Measurements from ENCODE around the gene TOX2.

Gene TOX2

DNA sequence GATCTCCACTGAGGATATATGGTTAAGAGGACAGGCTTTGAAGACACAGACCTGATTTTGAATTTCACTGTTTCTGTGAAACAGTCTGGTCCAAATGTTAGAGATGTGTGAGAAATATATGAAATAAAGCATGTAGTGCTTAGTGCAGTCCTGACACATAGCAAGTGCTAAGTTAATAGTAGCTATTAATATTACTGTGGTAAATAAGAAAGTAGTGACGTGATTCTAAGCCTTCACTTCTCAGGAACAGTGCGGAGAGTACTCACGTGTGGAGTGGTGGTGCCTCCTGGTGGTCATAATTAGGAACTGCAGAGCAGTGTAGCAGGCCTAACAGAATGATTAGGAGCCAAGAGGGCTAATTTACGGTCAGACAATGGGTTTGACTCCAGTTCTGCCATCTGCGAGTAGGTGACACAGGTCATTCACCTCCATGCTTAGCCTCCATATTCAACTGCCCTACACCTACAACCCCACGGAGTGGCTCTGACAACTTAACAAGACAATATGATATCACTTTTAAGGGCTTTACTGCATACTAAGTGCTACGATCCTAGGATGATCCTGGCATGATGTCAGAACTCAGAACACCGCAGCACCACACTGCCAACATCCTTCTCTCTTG lies 166.1 kb downstream of the TOX2 start:
- peak; percentile 79 for DNase-seq

- no peak for DNase-seq
Observed at GRCh38 chr20:44081476-44081875, 166.8 kb downstream of the TOX2 start.

- no peak for DNase-seq
Observed at GRCh38 chr20:44081888-44082287, 167.2 kb downstream of the TOX2 start.

GRCh38 chr20:44083220-44083933 lies 168.7 kb downstream of the TOX2 start:
- DNase-seq, result peak; percentile 49

DNA sequence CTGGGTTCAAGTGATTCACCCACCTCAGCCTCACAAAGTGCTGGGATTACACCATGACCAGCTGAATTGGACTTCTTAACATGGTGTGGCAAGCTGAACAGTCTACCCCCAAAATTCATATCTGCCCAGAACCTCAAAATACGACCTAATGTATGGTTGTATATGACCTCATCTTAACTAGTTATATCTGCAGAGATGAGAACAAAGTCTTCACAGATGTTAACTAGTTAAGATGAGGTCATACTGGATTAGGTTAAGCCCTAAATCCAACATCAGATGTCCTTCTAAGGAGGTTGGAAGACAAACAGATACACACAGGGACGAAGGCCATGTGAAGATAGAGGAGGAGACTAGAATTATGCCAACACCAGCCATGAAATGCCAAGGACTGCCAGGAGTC lies 169.8 kb downstream of the TOX2 start:
- no peak for DNase-seq

DNA sequence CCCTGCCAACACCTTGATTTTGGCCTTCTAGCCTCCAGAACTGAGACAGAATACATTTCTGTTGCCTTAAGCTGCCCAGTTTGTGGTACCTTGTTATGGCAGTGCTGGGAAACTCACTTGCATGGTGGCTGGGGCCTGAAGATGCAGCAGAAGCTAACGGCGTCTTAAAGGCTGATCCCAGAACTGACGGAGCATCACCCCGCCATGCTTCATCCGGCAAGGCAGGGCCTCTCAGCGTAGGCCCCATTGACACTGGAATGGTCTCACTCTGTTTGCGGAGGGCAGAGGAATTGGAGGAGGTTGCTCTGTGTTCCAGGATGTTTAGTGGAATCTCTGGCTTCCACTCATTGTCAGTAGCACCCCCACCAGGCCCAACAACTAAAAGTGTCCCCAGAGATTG lies 170.2 kb downstream of the TOX2 start:
- DNase-seq, result no peak

DNA sequence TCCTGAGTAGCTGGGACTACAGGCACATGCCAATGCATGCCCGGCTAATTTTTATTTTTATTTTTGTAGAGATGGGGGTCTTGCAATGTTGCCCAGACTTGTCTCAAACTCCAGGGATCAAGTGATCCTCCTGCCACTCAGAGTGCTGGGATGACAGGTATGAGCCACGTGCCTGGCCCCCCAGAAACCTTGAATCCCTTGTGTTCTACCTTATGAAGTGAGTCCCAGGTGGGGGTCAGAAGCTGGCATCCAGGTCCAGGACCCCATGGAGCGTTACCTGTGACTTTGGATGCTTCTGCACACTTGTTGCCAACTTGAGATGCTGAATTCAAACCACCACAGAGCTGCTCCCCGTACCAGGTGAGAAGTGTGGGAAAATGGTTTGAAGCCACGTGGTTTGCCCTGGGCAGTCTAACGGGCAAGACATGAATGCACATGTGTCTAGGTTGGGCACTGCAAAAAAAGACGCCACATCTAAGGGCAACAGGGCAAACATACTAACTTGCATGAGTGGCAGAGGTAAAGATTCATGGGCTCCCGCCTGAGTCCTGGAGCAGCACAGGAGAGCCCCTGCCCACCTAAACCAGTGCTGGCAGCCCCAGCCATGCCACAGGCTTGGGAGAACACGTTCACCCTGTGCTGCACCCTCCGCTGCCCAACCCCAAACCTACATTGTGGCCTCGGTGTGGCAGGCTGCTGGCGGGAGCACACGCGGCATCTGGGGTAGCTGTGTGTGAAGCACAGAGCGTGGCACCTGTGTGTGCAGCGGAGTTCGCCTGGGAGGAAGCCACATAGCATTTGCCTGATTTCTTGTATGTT lies 171.2 kb downstream of the TOX2 start:
- DNase-seq, result no peak

DNA sequence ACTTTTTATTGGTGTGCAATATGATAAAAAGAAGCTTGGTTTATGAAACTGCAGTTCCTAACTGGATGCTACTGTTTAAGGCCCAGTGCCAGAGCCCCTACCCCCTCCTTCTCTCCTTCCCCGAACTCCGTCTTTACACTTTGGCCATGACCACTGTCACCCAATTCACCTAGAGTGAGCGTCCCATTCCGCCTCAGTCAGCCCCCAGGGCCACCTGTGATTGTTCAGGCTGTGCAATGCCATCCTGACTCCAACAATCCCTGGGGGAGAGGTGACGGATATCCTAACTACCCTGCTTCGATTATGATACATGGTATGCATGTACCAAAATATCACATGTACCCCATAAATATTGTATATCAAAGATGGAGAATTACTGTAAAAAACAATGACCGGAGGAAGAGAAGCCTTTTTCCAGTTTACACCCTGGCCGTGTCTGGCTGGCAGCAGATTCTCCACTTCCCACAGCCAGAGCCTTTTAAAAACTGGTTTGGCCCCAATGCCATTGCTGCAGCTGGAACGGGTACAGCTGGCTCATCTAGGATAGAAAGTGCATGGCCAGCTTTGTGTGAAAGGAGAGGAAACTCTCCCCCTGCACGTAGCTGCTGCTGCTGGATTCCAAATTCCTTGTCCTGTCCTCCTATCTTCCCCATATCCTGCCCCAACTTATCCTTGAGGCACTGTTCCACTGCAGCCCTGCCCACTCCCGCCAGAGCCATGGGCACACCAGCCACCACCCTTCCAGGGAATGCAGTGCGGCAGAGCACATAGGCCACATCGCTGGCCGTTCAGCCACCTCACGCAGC lies 172.6 kb downstream of the TOX2 start:
- DNase-seq, result no peak

DNA sequence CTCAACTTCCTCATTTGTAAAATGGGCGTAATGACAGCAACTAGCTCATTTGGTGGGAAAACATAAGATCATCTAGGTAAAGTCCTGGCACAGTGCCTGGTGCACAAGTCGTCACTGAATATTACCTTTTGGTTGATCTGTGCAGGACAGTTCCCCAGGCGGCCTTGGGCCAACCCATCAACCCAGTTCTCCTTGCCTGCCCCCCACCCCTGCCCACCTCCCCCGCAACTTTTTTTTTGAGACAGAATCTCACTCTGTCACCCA lies 173.1 kb downstream of the TOX2 start:
- DNase-seq, result no peak

- peak; percentile 54 for DNase-seq
Observed at GRCh38 chr20:44089987-44090674, 175.5 kb downstream of the TOX2 start.

GRCh38 chr20:44091026-44091425 lies 176.4 kb downstream of the TOX2 start:
- DNase-seq, result no peak

DNA sequence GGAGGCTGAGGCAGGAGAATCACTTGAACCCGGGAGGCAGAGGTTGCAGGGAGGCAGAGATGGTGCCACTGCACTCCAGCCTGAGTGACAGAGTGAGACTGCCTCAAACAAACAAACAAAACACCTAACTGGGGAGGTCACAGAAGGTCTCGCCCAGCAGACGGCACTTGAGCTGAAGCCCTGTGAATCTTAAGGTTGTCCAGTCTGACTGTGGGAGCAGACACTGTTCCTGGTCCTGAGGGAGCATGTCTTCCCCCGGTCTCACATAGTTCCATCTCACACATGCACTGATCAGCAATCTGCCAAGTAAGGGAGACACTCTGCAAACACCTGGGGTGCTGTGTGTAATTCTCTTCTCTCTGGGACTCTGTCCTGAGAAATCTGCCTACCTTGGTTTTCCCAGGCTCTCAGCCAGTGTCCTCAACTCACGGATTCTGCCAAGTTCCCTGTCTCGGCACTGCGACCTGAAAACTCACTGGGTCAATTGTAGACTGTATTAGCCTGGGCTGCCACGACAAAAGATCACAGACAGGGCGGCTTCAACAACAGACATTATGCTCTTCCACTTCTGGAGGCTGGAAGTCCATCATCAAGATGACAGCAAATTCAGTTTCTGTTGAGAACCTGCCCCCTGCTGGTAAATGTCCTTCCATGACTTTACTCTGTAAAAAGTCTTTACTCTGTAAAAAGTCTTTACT lies 178.0 kb downstream of the TOX2 start:
- peak; percentile 48 for DNase-seq

- no peak for DNase-seq
Observed at GRCh38 chr20:44093249-44093582, 178.6 kb downstream of the TOX2 start.

- DNase-seq, result no peak
Observed at GRCh38 chr20:44095831-44096230, 181.2 kb downstream of the TOX2 start.

DNA sequence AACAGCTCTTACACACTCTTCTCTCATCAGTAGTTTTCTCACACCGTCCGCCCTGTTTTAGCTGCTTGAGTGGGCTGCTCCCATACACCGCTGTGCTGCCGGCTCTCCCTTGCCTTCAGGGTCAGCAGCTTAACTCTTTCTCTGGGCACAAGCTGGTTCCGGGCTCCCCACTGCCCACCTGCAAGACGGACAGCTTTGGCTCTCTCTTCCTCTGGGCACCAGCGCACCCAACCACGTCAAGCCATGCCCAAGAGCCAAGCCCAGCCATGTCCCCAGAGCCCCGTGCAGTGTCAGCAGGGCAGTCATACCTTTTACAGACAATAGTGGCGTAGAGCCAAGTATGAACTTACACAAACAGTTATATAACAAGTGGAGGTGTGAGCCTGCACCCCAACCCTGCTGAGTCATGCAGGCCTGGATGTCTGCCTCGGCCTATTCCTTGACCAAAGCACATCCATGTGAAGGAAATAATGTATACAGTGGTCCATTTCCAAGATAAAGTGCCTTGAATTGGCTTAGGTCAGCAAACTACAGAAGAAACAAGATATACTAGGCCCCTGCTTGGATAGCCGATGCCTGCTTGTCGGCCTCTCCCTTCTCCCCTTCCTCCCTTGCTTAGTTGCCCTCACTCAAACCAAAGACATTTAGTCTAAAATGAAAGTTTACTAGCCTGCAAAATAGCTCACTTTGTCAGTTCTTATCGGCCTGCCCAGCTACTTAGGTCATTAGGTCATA lies 183.0 kb downstream of the TOX2 start:
- DNase-seq, result no peak

GRCh38 chr20:44098256-44098630 lies 183.6 kb downstream of the TOX2 start:
- no peak for DNase-seq

DNA sequence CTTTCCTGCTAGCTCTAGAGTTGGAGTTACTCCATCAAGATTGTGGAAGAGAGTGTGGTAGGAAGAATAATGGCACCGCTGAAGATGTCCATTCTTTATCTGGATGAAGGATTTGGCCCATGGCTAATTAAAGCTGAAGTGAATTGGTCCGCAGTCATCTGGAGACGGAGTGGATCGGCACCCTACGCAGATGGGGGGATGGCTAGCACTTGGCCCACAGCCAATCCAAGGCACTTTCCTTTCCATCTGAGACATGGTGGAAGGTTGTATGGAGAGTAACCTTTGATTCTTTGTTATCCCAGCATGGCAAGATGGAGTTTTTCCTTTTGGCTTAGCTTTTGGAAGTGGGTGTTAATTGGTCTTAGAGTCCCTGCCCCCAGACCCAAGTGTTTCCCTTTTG lies 184.0 kb downstream of the TOX2 start:
- no peak for DNase-seq

DNA sequence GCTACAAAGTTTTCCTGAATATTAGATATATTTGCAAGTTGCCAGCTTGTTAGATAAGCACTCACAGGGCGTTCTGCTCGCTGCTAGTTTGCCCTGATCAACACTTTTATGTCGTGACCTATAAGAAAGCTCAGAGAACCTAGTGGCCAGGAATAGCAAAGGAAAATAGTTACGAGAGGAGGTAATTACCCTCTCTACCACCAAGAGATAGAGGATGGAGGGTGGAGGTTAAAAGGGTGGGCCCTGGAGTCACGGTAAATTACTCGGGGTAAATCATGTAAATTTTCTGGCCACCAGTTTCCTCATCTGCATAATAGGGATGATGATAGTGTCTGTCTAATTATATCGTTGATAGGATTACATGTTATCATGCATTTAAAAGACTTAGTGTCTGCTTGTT lies 185.2 kb downstream of the TOX2 start:
- DNase-seq, result no peak

GRCh38 chr20:44102582-44102981 lies 187.9 kb downstream of the TOX2 start:
- no peak for DNase-seq

DNA sequence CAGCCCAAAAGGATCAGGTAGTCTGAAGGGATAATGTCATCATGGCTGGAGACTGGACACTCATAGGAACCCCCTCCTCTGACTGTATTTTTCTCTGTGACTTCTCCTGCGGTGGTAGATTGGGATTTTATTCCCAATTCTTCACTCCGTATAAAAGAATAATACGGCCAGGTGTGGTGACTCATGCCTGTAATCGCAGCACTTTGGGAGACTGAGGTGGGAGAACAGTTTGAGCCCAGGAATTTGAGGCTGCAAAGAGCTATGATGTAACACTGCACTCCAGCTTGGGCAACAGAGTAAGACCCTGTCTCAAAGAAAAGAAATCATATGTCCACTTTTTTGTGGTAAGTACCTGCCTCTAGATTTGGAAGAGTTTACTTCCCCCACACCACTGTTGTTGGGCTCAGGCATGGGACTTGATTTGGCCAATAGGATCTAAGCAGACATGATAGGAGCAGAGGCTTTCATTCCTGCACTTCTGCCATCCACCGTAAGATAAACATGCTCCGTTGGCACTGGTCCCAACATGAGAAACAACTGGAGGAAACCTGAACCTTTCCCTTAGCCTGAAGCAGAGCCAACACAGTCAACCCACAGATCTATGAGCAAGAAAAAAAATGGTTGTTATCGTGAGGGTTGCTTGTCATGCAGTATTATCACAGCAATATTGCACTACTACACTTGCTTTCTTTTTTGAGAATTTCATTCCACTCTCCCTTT lies 190.3 kb downstream of the TOX2 start:
- peak; percentile 64 for DNase-seq

- no peak for DNase-seq
Observed at GRCh38 chr20:44106615-44107014, 192.0 kb downstream of the TOX2 start.
